GM21447 (cell line): ENCODE measurements around the gene KATNA1.
A peak's percentile ranks its signal among the peaks of the same experiment; 100 is the strongest.

ENCODE experiments used
- ATAC-seq: cut with Tn5 transposase; IDR thresholded peaks from one replicate; pipeline ENCODE4 v1.9.1; 2021; ENCODE audit not compliant: unreplicated experiment

The KATNA1 gene

DNA sequence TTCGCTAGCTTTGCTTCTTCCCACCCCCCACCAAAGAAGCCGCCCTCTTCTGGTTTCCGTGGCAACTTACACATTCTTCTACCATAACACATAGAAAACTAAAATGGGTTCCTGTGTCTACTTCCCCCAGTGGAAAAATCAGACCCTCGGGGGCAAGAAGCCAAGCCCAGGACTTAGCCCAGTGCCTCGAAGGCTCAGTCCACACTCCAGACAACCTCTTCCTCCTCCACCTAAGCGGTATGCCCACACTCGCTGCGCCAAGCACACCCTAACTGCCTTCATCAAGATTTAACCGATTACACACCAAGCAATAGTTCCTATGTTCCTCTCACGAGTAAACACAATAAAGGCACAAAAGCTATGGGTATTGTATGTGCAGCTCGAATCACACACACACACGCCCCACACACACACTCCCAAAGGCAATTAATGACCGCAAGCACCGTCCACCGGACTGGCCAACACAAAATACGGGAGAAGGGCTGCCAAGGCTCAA lies 103.2 kb downstream of the KATNA1 start:
- ATAC-seq: peak; percentile 30
